Breast epithelium (tissue), 3 donors: ENCODE measurements around the gene GPC2.
"Not testable (repeated sequence)": the region's sequence is repeated elsewhere in the genome, so short reads cannot be mapped to it uniquely, and the experiment has no call there.

Experiments
- CTCF ChIP-seq, 3 donors: fragments of 450-650 bp; IDR thresholded peaks; one replicate each; pipeline ENCODE4 v1.5.1; 2016 to 2017; ENCODE audit warnings: antibody characterized with exemption in 3 of 3, mild to moderate bottlenecking in 3 of 3, moderate library complexity in 3 of 3
- POLR2A ChIP-seq: fragments of 450-650 bp; IDR thresholded peaks from one replicate; pipeline ENCODE4 v1.6.1; 2016; ENCODE audit warnings: antibody characterized with exemption, mild to moderate bottlenecking, moderate library complexity

- TF ChIP-seq POLR2A; CTCF (IDR thresholded peaks at IDR 0.05): not testable (repeated sequence)
These were observed 15.2 kb upstream of the GPC2 start for GRCh38 chr7:100192281-100192862.
